ENCODE data around the gene FLYWCH1.

Gene FLYWCH1, protein sequence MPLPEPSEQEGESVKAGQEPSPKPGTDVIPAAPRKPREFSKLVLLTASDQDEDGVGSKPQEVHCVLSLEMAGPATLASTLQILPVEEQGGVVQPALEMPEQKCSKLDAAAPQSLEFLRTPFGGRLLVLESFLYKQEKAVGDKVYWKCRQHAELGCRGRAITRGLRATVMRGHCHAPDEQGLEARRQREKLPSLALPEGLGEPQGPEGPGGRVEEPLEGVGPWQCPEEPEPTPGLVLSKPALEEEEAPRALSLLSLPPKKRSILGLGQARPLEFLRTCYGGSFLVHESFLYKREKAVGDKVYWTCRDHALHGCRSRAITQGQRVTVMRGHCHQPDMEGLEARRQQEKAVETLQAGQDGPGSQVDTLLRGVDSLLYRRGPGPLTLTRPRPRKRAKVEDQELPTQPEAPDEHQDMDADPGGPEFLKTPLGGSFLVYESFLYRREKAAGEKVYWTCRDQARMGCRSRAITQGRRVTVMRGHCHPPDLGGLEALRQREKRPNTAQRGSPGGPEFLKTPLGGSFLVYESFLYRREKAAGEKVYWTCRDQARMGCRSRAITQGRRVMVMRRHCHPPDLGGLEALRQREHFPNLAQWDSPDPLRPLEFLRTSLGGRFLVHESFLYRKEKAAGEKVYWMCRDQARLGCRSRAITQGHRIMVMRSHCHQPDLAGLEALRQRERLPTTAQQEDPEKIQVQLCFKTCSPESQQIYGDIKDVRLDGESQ

DNA sequence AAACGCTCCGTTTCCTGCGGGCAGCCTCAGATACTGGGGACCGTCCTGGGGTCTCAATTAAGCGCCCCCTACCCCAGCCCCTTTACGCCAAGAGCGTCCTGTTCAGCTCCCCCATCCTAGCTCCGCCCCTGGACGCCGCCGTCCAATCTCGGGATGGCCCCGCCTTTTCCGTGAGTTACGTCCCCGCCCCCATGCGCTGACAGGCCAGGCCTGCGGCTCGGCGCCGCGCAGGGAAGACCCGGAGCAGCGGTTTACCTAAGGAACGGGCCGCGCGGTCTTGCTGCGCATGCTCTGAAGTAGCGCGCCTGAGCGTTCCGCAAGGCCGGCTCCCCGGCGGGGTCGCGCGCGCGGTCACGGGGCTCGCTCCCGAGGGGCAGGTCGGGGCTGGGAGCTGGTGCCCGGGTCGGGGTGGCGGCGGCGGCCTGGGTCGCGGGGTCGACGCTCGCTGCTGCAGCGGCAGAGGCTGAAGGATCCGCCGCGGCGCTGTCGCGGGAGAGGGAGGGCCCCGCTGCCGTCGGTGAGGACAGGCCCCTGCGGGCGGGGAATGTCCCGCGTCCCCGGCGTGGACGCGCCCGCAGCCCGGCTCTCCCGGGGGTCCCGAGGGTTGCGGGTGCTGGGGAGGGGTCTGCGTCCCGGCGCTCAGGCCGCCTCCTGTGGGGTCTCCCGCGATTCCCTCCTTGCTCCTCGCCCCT lies at the start of gene FLYWCH1:
Gene FLYWCH1 (plus strand): TSS at position 294 of the 692 bp plus-strand sequence. CDS start 17,755 bp downstream, outside the sequence.
- DNase-seq, result peak; percentile 98

DNA sequence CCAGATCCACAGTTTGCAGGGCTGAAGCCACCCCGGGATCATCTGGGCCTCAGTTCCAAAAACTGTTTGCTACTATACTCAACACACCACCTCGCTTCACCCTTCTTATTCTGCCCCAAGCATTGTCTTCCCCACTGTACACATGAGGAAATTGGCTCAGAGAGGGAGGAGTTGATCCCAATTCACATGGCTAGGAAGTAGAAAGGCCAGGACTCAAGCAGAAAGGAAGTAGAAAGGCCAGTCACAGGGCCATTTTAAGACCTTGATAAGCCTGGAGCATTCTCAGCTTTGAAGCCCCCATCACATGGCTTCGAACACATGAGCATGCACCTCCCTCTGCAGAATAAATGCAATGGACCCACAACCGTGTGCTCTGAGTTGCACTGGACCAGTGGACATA lies 46.1 kb upstream of the FLYWCH1 start:
- no peak for DNase-seq

DNA sequence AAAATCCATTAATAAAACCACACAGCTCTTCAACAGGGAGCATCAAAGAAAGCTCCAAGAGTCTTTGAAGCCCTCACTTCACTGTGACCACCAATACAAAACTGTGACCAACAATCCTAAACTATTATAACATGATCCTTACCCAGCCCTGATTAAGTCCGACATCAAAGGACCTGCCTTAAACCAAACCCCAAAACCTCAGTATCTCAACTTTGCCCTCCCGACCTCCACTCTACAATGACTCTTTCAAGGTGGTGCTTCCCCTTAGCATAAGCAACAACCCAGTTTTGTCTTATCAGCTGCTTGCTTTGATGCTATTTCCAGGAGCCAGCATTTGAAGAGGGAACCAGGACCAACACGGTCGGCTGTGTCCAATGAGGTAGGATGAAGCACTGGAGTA lies 45.3 kb upstream of the FLYWCH1 start:
- DNase-seq, result no peak

DNA sequence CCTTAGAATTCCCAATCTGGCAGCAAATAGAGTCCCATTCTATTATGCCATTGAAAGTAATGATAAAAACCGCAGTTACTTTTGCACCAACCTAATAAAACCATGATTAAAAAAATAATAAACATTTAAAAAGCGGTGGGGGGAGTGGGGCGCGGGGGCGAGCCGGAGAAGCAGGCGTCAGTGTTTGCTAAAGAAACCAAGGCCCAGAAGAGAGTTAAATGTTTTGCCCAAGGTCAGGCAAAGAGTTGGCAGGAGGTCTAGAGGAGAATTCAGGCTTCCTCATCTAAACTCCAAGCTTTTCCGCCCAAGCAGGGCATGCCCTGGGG lies 44.1 kb upstream of the FLYWCH1 start:
- no peak for DNase-seq

DNA sequence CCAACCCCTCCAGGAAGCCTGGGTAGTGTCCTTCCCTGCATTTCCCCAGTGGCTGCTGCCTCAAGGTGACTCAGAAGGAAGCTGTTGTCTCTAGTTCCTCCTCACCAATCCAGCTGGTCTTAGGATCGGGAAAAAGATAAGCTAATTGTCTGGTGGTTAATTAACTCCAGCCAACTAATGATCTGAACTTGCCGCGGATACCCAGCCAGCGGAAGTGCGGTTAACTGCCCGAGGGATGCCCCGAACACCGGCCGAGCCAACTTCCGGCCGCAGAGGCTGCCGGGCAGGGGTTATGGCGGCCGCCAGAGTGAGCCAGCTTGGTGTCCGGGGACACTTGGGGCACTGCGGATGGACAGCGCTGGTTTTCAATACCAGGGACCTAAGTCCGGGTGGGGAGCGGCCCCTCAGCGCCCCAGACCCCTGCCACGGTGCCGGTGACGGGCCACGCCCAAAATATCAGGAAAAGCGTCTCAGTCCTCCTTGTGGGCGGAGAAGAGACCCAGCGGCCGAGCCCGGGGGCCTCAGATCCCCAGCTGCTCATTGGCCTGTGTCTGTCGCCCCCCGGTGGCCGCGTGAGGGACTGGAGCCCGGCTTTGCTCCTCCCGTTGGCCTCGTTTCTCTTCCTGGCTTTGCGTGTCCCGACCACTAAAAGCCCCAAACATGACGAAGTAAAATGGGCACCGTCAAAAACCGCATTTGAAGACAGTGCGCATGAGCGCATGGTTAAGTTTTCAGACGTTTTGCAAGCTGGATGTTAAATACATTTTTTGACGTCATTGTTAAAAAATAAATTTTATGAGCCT lies 43.5 kb upstream of the FLYWCH1 start:
- DNase-seq, result peak; percentile 99

DNA sequence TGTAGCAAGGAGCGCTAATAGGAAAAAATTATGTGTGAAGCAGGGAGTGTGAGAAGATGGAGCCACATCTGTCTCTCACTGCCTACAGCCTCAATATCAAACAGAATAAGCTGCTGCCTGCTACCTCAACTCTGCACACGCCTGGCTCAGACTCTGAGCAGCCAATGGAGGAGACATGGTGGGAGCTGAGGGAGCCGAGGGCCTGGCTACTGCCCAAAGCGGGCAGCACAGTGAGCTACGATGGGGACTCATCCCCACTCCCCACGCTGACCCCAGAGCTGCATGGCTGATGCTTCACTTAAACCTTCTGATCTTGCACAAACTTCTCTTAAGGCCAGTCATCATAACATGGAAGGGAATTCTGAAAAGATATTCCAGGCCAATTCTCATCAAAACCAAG lies 39.8 kb upstream of the FLYWCH1 start:
- DNase-seq, result no peak

DNA sequence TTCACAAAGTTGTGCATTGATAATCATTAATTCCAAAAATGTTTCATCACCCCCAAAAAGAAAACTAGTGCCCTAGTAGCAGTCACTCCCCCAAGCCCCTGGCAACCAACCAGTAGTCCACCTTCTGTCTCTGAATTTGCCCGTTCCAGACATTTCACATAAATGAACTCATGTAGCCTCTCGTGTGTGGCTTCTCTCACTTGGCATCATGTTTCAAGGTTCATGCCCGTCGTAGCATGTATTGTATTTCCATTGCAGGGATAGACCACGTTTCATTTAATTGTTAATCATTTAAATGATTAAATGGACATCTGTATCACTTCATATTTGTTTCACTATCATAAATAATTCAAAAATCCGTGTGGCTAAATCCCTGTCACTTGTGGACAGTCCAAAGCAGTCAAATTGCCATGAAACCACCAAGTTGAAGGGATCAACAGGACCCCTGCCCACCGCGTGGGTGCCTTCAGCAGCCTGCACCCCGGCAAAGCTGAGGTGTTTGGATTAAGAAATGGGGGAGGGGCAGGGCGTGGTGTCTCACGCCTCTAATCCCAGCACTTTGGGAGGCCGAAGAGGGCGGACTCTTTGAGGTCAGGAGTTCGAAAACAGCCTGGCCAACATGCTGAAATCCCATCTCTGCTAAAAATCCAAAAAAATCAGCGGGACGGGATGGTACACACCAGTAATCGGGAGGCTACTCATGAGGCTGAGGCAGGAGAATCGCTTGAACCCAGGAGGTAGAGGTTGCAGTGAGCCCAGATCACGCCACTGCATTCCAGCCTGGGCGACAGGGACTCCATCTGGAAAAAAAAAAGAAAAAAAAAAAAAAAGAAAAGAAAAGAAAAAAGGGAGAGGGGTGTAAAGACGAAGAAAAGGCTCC lies 37.5 kb upstream of the FLYWCH1 start:
- DNase-seq, result no peak

DNA sequence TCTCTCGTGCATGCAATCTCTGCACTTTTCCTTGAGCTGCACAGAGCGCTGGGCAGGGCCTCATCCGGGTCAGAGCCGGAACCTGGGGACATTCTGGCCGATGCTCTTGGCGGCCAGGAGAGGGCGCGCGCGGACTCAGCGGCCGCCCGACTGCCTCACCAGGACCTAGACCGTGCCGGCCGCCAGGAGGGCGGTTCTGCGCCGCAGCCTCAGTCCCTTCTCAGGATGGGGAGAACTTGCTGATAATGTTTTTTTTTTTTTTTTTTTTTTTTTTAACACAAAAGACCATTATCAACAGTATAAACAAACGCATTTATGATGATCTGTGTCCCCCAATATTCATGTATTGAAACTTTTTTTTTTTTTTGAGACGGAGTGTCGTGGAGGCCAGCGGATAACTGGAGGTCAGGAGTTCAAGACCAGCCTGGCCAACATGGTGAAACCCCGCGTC lies 36.8 kb upstream of the FLYWCH1 start:
- peak; percentile 82 for DNase-seq

DNA sequence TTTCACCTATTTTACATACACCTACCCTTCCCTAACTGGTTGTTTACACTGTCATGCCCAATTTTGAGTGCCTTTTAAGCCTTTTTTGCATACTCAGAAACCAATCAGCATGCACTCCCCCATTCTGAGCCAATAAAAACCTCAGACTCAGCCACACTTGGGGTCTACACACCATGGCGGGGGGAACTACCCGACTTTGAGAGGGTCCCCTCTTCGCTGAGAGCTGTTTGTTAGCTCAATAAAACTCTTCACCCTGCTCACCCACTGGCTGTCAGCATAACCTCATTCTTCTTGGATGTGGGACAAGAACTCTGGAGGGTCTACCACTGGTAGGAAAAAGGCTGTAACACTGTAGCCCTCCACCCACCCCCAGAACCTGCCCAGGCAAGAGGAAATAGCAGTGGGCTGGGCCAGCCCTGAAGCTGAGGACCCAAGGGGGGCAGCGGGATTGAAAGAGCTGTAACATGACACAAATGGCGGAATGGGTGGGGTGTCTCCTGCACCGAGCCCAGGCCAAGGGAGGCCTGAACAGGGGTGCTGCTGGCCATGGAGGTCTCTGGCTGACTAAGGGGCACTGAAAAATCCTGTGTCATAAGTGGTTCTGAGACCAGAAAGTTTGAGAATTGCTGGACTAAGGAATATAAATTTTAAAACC lies 31.8 kb upstream of the FLYWCH1 start:
- DNase-seq, result no peak

DNA sequence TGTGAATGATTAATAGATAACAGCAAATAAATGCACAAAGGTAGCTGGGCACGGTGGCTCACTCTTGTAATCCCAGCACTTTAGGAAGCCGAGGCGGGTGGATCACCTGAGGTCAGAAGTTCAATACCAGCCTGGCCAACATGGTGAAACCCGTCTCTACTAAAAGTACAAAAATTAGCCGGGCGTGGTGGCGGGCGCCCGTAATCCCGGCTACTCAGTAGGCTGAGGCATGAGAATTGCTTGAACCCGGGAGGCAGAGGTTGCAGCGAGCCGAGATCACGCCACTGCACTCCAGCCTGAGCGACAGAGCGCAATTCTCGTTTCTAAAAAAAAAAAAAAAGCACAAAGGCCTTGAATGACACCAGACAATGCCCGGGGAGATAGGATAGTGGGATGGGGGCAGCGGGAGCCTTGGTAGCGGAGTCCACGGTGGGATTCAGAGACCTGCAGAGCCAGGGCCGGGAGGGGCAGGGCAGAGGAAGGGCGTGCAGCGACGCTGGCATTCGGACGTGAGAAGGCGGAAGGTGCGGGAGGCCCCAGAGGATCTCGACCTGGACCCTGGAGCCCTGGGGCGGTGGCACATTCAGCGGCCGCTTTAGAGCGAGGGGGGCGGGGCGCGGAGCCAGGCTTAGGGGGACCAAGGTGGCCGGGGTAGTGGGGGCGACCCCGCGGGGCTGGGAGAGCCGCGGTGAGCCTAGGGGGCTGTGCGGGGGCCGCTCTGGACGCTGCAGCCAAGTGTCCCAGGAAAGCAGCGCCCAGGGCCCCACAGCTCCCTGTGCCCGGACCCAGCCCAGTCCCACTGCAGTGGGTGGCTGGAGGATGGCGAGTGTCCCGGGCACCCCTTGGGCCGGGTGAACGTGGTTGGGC lies 29.7 kb upstream of the FLYWCH1 start:
- no peak for DNase-seq

DNA sequence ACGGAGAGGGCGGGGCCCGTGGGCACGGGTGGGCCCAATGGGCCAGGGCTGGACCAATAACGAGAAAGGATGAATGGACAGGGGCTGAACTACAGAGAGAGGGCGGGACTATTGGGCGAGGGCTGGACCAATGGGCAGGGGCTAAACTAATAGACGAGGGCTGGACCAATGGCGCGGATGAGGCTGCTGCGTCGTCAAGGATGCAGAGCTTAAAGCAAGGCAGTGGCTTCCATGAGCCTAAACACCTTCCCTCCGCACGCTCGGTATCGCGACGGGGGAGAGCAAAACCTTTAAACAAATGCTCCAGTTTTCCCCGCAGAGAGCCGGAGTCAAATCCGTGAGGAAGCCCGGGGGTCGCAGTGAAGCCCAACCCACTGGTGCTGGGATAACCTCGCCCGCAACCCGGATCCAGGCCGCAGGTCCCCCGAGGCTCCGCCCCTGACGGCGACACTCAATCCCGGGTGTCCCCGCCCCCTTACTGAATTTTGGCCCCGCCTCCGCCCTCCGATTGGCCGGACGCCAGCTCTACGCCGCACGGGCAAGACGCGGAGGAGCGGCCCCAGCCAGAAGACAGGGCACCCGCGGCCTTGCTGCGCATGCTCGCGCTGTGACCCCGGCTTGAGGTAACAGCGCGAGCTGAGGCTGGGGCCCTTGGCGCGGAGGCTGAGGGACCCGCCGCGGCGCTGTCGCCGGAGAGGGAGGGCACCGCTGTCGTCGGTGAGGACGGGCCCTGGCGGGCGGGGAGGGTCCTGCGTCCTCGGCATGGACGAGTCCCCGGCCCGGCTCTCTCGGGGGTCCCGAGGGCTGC lies 28.9 kb upstream of the FLYWCH1 start, which contains the start of gene FLYWCH2:
Gene FLYWCH2 (plus strand): TSS at position 566 of the 808 bp plus-strand sequence. CDS start 13,235 bp downstream, outside the sequence.
- peak; percentile 100 for DNase-seq

DNA sequence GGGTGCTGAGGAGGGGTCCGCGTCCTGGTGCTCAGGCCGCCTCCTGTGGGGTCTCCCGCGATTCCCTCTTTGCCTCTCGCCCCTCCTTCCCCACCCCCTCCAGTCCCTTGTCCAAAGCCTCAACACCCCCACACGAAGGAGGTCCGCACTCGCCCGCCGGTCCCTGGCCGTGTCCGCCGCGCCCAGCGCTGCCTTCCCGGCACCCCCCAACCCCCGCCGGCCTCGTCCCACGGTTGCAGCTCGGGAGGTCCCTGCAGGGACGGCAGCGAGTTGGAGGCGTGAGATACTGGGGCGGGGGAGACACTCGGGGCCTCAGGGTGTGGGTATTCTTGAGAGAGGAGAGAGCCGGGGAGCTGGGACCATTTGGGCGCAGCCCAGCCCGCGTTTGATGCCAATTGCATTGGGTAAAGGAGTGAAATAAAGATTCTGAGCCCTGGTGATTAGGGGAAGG lies 28.2 kb upstream of the FLYWCH1 start:
- DNase-seq, result no peak

DNA sequence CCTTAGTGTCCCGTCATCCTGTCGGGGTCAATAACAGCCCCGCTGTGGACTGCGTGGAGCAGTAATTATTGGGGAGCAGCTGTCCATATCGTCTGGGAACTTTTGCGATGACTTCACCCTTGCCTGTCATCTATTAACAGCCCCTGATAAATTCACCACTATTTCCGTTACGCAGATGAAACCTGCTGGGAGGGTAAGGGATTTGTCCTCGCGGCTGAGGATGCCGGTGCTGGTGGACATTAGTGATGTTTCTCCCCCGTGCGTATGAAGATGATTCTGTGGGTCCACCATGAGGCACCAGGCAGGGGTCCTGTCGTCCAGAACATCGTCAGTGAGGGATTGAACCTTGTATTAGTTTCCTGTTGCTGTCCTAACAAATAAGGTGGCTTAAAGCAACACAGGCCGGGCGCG lies 27.7 kb upstream of the FLYWCH1 start:
- no peak for DNase-seq

DNA sequence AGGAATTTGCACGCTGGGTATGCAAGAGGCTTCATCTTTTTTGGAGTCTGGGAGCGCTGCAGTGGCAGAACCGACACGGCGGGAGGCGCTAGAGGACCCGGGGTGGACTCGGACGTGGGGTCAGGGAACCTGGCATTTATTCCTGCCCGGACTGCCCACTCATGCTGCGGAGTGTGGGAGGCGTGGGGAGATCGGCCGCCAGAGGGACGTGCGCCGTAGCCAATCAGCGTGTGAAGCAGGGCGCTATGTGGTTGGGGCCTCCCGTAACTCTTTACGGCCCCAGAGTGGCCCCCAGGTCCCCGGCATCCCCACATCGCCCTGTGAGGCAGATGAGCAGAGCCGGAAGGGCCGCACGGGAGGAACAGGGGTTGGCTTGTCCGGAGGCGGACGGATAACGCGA lies 17.5 kb upstream of the FLYWCH1 start:
- DNase-seq, result no peak

DNA sequence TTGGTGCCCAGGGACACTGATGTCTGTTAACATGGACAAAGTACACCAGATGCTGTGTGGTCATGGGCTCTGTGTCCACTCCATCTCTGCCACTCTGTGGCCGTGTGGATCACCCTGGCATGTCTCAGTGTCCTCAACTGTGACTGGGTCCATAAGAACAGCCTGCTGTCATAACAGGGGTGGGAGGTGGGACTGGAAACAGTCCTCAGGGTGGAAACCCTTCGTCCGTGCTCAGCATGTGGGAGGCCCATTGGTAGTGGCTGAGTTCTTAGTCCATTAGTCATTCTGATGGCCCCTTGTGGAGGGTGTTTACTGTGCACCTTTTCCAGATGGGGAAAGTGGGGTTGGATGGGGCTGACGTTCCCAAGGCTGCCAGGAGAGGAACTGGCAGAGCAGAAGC lies 15.9 kb upstream of the FLYWCH1 start:
- no peak for DNase-seq

DNA sequence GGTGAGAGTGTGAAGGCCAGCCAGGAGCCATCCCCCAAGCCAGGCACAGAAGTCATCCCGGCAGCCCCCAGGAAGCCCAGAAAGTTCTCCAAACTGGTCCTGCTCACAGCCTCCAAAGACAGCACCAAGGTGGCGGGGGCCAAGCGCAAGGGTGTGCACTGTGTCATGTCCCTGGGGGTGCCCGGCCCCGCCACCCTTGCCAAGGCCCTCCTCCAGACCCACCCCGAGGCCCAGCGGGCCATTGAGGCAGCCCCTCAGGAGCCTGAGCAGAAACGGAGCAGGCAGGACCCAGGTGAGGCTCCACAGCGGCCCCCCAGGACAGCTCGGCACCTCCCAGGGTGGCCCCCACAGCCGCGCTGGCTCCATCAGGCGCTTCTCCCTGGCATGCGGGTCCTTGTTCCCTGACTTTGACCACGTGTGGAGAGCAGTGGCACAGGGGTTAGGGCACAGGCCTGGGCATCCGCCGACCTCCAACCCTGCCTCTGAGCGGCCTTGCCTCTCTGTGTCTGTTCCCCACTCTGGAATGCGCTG lies 15.2 kb upstream of the FLYWCH1 start:
- no peak for DNase-seq

DNA sequence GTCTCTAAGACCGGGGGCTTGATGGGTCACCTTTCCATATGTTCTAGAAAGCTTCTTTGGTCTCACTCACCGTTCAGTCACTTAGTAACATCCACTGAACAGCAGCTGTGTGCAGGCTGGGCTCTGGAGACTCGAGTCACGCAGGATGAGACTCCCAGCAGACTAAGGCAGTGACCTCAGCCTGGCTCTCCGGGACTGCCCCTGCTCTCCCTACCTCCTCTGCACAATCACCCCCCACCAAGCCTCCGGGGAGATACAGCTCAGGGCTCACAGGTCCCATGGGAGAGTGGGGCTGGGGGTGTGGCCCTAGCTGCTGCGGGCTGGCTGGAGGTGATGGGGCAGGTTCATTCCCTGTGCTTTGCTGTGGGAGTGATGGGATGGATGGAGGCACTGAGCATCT lies 14.6 kb upstream of the FLYWCH1 start:
- no peak for DNase-seq

DNA sequence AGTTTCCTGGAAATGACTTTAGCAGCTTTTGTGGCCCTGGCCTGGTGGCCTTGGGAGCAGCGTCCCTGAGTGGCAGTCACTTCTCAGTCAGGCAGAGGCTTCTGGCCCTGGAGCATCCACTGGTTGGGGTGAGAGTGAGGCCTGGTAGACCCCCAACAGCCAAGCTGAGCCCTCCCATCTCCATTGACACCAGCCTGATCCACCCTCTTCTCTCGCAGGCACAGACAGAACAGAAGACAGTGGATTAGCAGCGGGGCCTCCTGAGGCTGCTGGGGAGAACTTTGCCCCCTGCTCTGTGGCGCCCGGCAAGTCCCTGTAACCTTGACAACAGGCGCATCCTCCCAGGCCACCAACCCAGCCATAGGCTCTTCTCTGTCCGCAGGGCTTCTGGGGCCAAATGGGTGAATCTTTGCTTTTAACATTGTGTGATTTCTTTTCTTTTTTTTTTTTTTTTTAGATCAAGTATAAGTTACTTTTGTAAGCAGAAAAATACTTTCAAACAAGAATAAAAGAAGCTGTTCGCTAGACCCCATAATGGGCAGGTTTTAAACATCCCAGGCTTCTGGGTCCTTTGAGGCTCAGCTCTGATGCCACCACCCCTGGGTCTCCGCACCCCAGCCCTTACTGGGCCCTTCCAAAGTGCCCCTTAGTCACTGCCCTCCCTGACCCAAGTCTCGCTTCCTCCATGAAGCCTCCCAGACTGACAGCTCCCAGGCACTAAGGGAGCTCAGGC lies 12.7 kb upstream of the FLYWCH1 start:
- DNase-seq, result no peak

All from activated CD8-positive, alpha-beta memory T cell treated with anti-CD3 and anti-CD28 coated beads for 24 hours (primary cell).